NCI-H1048 (cell line): Measurements from ENCODE around the gene HIVEP3.

ENCODE experiments used
- DNase-seq: peaks from one replicate; lab custom pipeline; 2025; lab: John Stamatoyannopoulos, UW

HIVEP3 gene

DNA sequence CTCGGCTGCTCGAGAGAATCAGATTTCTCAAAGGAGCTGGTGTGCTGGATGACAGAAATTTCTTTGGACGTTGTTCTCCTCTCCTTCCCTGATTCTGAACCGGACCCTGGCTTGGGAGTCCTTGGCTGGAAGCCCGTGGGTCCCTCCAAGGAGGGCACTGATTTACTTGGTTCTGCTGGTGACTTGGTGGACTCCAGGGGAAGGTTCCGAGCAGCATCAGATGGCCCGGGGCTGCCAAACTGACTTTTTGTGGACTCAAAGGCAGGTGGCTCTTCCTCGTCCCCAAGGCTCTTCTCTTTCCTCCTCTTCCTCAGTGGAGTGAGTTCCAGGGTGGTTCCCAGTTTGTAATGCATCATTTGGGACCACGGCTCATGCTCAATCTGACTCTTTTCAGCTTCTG is 336.4 kb downstream of the HIVEP3 start:
- DNase-seq: no peak

DNA sequence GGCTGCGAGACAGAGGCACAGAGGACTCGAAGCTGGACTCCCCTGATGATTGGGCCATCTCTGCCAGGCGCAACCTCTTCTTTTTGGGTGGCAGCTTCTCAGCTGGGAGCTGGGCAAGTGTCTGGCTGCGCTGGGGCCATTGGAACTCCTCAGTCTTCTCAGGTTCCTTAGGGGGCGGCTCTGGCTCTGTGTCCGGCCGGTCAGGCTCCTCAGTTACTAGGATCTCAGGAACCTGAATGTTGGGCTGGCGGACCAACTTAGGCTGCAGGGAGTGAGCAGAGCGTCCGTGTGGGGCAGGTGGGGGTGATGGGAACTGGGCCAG is 336.8 kb downstream of the HIVEP3 start:
- DNase-seq: no peak

DNA sequence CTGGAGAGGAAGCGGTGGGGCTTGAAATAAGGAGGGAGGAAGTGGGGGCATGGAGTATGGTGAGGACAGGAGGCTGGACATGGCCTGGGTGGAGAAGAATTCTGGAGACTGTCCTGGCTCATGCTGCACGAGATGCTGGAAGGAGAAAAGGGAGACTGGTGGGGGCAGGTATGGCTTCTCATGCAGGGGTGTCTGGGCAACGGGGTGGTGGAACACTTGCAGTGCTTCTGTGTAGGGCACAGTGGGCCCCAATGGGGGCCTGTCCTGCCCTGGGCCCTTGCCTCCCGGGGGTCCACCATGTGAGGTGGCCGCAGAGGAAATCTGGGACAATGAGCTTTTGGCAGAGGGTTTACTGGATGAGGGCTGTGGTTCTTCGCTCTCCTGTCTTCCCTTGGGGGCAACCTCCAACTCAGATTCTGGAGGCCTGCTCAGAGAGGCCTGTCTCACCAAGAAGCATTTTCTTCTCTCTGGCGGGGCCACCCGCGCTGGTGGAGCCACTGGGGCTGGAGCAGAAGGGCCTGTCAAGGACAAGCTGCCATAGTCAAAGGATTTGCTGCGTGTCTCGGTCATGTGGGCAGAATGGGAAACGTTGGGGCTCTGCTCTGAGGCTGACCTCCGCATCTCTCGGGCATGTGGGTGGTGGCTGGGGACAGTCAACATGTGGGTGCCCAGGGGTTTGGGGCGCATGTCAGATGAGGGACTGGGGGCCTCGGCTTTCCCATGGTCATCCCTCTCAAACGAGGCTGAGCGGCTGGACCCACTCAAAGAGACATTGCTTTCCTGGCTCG is 337.3 kb downstream of the HIVEP3 start:
- DNase-seq: no peak

DNA sequence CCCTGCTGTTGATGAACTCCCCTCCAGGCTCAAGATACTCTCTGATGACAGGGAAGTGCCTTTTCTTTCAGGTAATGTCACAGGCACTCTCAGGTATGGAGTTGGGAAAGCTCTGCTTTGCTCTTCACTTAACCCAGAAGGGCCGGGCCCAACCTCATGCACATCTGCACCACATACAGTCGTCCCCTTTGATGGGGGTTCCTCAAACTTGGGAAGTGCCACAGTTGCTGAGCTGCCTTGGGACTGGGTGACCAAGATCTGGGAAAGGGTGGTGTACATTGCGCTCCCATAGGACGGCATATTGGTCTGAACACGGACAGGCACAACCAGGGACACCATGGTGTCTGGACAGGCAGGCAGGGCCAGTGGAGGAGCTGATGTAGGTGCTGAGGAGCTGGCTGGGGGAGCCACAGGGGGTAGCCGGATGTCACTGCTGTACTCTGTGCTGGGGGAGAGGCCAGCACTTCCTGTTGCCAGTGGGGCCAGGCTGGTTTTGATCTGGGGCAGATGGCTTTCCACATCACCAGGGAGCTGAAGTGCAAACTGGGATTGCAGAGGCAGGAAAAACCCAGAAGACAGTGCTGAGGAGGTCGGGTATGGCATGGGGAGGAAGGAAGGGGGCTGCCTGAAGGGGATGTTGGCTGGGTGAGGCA is 338.1 kb downstream of the HIVEP3 start:
- no peak for DNase-seq

DNA sequence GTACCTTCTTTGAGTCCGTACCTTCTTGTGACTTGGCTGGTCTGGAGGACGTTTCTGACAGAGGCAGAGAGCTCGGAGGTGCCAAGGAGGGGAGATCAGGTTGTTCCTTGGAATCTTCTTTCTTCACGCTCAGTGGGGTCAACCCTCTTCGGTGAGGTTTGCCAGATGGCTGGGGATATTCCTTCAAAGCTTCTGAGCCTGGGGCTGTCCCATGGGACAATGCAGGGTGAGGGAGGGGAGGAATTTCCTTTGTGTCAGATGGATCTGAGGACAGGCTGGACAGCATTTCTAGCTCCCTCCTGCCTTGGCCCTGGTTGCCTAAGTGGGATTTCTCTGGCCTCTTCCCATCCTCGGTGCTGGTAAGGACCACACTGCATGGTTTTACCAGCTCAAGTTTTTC is 338.7 kb downstream of the HIVEP3 start:
- no peak for DNase-seq

DNA sequence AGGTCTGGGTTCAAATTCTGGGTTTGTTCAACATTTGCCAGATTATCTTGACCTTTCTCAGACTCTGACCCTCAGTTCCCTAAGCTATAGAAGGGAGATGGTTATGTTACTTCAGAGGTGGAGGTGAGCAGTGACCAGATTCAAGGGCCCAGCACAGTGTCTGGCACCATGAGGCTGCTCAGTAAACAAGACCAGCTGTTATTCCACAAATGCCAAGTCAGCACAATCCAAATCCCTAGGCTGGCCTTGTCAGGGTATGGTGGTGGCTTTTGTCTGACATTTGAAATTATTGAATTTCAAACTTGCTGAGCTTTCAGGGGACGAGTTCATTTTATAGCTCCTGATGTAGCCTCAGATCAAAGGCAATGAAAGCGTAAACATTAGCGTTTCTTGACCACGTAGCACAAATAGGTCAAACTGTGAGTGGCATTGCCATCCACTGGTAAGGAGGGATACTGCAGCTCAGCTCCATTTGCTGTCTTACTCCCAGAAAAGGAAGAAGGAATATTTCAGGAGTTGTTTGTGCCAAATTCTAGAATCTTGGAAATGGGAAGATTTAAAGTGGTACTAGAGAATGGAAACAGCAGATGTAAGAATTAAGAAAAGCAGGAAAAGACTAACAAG is 339.9 kb downstream of the HIVEP3 start:
- DNase-seq: no peak

DNA sequence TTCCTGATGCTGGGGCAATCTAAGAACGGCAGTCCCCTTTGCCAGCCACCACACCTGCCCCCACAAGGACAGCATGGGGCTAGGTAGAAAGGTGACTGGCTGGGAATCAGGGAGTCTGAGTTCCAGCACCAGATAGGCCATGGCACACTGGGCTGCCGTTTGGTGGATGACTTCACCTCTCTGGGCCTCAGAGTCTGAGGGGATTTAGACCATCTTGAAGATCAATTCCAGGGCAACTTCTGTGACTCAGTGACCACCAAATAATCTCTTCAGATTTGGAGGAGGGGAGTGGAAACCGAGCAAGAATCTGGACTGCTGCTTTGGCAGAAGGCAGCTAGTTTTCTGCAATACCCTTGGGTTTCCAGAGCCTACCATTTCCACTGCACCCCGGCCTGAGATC is 342.1 kb downstream of the HIVEP3 start:
- no peak for DNase-seq

DNA sequence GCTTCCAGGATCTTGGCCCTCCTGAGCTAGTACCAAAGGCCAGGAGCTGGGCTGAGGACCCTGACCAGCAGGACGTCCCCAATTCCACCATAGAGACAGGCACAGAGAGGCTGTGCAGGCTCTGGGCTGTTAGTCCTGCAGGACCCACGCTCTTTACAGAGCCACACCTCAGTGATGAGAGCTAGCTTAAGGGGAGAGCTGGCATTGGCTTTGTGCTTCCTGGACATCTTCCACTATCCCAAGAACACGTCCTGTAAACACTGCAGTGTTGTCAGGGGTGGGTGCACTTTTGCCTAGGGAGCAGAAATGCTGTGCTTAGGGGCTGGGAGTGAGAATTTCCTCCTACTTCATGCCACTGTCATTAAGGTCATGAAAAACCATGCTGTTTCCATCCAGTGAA is 342.5 kb downstream of the HIVEP3 start:
- no peak for DNase-seq

DNA sequence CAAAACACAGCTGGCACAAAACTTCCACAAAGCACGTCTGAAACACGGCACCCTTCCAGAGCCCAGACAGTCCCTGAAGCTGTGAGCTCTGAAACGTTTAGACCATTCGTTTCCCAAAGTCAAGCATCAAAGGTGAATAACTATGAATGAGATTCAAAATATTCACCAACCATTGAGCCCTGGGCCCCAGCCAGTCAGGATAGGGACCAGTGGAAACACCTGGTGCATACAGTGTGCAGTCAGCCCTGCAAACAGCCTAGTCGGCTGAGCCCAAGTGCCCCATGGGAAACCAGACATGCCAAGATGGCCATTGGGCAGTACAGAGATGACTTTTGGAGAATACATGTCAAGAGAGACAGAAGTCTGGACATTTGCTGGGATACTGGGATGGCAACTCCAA is 343.9 kb downstream of the HIVEP3 start:
- DNase-seq: no peak

DNA sequence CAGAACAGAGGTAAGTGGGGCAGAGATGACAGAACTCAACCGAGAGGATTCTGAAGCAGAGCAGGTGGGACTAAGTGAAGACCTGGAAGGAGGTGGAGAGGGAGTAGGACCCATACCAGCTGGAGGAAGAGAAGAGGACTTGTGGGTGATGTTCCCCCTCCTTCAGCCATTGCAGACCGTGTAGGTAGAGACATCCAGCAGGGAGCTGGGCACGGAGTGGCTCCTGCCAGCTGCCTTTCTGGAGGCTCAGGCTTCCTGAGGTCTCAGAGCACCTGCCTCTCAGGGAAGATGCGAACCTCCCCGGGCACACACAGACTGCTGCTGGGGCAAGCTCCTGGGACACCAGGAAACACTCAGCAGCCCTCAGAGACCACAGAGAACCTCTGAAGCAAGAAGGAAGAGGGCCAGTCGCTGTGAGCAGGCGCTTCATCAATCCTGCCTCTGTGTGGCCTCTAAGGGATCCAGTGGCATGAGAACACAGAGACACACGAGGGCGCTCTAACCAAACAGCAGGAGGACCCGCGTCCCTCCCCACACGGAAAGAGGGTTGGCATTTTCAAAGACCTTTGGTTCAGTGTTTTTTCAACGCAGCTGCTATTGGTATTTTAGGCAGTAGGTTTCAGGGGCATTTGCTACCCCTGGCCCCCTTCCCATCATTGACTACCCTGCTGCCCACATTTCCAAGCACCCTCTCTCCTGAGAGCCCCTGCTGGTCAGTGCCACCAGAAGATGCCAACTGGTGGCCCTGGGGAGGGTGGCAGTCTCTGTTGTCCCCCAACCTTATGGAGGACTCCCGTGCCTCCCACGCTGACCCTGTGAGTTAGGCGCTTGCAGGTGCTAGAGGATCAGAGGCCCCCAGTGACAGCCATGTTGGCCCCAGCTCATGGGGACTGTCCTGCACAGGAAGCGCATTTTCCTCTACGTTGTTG is 344.7 kb downstream of the HIVEP3 start:
- DNase-seq: peak; percentile 21

DNA sequence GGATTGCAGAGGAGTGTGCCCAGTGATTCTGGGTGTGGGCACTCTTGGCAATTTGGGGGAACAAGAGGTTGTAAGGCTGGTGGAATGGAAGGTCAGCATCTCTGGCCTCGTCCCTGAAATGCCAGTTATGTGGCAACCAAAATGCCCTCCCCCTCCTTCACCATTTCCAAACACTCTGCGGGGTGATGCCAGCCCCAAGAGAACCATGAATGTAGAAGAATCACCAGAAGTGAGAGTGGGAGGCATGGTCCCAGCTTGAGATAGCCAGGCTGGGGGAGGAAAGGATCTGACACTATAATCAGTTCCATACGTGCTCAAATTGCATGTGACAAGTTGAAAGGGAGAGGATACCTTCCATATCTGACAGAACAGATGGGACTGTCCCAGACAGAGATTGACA is 345.5 kb downstream of the HIVEP3 start:
- DNase-seq: no peak

DNA sequence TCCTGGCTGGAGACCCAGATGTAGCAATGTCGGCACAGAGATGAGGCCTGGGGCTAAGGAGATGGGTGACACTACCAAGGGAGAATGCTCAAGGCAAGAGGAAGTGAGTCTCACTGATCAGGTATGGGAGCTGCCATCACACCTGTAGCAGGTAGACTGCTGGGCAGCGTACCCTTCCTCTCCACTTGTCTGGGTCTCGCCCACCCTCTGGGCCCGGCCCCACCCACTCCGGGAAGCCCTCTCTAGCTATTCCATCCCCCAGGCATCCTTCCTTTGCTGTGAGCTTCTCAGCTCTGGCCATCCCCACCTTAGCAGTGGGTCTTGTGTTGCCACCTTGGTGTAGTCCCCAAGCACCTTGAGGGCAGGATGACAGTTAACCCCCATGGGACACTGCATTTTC is 346.5 kb downstream of the HIVEP3 start:
- no peak for DNase-seq

DNA sequence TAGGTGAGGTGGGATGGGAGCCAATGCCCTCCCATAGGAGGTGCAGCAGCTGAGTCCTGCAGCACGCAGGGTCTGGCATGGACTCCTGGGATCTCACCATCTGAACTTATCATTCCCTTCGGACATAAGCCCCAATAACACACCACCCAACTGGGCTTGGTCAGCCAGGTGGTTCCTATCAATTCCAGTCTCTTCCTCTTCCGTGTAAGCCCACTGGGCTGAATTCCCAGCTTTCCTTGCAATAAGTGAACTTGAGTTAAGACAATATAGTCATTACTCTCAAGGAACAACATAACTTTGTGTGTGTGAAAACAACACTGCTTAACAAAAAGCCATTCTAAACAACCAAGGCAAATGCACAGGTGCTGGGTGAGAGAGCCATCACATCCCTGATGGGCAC is 347.7 kb downstream of the HIVEP3 start:
- DNase-seq: no peak

DNA sequence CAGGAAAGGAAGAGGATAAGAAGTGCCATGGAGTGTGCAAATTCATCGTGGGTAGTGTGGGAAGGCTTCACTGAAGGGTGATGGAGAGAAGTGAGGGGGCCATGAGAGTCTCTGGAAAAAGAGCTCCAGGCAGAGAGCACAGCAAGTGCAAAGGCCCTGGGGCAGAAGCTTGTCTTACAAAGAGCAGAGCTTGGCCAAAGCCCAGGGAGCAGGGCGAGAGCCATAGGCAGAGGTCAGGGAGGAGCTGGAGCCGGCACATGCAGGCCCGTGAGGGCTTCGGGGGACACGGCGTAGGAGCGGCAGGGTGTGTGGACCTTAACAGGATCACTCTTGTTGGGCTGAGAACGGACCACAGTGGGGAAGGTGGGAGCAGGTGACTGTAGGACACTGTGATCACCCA is 350.5 kb downstream of the HIVEP3 start:
- DNase-seq: no peak

DNA sequence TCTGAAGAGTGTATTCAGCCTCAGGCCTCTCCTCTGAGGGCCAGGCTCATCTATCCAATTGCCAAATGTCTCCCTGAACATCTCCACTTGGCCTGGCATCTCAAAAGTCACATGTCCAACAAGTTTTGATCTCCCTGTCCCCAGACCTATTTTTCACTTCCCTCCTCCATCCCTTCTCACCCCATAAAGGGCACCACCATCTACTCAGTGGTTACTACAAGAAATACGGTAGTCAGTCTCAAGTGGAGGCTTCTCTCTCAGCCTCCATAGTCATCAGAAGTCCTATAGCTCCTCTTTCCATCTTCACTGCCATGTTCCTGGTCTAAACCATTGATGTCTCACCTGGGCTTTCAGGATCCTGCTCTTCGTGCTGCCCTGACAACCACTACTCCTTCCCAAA is 351.8 kb downstream of the HIVEP3 start:
- DNase-seq: no peak

DNA sequence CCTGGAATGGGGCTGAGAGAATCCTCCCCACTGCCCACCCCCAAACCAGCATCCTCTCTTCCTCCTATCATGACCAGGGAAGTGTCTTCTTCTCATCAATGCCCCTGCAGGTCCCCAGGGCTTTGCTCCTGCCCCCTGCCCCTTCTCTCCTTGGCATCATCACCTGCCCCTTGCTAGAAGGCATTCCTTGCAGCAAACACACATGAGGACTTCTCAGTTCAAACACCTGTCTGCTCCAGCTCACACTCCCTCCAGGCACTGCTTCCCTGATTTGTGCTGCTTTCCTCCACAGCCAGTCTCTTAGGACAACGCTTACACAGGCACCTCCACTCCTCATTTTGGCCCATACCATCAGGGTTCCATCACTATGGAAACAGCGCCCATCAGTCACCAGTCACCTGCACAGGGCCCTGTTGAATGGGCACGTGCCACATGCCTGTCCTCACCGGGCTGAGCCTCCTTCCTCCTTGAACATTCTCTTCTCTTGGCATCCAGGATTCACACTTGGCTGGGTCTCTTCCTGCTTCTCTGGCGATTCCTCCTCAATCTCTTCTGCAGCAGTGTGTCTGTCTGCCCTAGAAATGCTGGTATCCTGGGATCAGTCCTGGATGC is 352.3 kb downstream of the HIVEP3 start:
- DNase-seq: no peak

DNA sequence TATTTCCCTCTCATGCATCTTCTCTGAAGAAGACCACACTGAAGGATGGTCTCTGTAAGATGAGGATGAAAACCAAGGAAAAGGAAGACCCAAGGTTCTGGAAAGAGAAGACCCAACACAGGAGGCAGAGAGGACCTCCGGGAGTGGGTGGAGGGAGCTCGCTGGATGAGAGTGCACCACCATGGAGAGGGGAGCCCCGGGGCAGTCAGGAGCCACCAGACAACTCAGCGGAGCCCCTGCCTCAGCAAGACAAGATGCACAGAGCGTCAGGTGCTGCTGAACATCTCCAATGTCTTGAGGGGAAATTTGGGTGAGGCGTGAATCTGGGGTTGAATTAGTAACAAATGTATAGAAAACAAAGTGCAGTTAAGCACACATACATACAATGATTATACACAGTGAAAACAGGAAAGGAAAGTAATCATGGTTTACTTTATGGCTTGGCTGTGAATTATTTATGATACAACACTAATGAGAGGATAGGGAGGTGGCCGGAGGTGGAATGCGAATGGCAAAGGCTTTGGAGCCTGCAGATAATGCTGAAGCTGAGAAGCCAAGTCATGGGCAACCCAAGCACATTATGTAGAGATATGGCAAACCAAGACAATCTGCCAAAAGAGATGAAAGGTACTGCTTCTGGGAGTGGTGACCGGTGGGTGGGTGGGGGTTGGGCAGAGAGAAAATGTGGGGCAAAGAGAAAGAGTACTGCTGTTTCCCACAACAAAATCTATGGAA is 353.8 kb downstream of the HIVEP3 start:
- DNase-seq: no peak

DNA sequence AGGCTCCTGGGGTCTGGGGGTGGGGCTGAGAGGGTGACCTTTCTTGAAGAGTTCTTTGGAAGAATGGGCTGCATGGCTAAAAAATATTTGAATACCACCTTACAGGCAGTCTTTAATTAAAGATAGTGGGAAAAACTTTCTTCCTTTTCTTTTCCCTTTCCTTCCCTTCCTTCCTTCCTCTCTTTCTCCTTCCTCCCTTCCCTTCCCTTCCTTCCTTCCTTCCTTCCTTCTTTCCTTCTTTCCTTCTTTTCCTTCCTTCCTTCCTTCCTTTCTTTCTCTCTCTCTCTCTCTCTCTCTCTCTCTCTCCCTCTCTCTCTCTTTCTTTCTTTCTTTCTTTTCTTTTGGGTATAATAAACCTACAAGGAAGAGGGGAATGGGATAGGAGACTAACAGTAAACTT is 356.4 kb downstream of the HIVEP3 start:
- no peak for DNase-seq

DNA sequence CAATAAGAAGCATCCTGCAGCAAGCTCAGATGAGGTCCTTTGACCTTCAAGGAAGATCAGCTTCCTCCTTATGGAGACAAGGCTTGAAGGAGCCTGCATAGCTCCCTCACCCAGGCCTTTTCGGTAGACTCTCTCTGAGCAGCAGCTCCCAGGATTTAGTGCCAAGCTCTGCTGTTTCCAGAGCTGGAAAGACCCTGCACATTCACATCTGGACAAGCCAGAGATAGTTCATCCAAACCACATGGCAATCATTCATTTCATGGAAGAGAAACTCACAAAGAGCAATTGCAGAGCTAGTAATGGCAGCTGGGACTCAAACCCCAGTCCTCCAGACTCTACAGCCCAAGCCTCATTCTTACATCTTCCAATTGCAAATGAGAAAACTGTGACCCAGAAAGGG is 357.8 kb downstream of the HIVEP3 start:
- no peak for DNase-seq

DNA sequence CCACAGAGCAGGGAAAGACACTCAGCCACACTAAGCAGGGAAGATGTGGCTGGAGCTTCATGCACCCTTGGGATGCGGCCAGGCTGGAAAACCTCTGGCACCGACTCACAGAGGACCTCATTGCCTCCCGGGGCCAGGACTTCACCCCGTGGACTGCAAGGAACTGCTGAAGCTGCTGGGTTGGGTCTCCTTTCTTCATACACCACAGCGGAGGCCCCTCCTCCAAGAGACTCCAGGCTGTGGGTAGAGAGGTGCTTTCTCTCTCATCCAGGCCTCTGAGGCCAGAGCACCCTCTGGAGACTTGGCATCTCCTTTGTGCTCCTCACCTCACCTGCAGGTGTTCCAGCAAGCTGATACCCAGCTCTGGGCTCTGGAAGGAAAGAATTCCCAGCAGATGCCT is 358.2 kb downstream of the HIVEP3 start:
- DNase-seq: no peak

DNA sequence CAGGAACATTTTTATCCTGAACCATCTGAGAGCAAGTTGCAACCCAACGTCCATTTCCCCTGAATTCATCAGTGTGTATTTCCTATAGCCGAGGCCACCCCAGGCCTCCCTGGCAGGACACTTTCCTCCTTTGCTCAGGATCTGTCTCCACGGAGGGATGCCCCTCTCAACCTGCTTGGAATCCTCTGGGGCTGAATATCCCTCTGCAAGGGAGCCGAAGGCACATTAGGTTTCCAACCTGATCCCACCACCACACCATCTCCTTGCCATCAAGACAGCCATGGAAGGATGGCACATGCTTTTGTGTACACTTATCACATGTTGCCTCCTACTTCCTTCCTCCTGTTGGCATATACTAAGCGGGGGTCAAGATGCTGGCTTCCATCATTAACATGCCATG is 359.4 kb downstream of the HIVEP3 start:
- DNase-seq: no peak
